HG03280 (cell line): ENCODE measurements around the gene ATP8A1.
A peak's percentile ranks its signal among the peaks of the same experiment; 100 is the strongest.
"Not testable (repeated sequence)": the region's sequence is repeated elsewhere in the genome, so short reads cannot be mapped to it uniquely, and the experiment has no call there.

Experiments
- ATAC-seq: cut with Tn5 transposase; IDR thresholded peaks from one replicate; pipeline ENCODE4 v1.9.1; 2021; ENCODE audit warnings: mild to moderate bottlenecking, moderate library complexity; ENCODE audit not compliant: unreplicated experiment

ATP8A1 gene

DNA sequence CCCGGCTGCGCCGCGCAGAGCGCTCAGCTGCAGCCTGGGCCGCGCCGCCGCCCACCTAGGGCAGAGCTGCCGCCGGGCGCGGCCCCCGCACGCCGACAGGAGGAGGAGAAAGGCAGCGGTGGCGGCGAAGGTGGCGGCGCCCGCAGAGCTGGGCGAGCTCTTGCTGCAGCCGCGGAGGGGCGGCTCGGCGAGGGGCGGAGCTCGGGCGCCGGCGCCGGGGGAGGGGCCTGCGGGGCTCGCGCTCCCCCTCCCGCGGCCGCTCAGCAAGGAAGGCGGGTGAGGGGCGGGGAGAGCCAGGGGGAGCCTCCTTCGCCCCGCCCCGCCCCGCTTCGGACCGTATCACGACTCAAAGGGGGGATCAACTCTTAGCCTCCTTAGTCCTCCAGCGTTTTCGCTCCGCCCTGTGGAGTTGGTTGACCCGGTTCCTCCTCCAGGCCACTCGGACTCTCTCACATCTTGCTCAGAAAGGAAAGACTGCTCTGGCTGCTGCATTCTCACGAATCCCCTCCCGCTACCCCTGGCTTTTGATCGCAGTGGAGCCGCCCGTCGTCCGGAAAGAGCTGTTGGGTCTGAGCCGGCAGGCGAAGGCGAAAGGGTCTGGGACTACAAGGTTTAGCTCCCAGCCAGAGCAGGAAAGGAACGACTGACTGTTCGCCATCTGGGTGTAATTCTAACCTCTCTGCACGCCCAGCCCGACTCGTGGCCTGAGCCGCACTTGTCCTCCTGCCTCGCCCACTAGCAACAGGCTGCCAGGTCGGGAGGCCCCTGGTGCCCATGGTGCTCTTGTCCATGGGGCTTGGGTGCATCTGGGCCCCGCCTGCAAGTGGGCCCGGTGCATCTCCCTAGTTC, at the start of gene ATP8A1:
Gene ATP8A1, minus strand, starts transcription at position 162 of the 849 bp plus-strand sequence. CDS start 232 bp downstream, outside the sequence.
- ATAC-seq: peak; percentile 75

GRCh38 chr4:42706086-42706485, 49.2 kb upstream of the ATP8A1 start:
- ATAC-seq: no peak

DNA sequence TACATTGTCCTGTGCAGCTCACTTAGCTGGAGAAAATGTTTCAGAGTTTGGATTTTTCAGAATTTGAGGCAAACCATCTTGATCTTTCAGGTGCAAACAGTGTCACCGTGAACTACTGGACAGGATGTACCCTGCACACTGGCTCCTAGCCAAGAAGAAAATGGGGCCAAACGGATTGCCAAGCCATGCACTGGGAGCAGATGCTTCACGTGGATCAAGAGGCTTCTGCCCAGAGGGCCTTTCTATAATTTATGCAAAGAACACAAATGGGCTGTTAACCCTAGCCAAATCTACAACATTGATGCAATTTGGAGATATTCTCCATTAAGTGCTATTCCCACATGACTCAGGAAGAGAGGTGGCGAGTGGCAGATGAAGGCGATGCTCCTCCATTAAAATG, 46.9 kb upstream of the ATP8A1 start:
- ATAC-seq: no peak

GRCh38 chr4:42702895-42703294, 46.0 kb upstream of the ATP8A1 start:
- no peak for ATAC-seq

DNA sequence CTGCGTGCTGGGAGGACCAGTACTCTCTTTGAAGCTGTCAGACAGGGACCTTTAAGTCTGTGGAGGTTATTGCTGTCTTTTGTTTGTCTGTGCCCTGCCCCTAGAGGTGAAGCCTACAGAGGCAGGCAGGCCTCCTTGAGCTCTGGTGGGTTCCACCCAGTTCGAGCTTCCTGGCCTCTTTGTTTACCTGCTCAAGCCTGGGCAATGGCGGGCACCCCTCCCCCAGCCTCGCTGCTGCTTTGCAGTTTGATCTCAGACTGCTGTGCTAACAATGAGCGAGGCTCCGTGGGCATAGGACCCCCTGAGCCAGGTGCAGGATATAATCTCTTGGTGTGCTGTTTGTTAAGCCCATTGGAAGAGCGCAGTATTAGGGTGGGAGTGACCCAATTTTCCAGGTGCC, 44.9 kb upstream of the ATP8A1 start:
- not testable (repeated sequence) for ATAC-seq

- ATAC-seq: no peak
Observed at GRCh38 chr4:42690537-42690936, 33.6 kb upstream of the ATP8A1 start.

GRCh38 chr4:42683393-42683792, 26.5 kb upstream of the ATP8A1 start:
- no peak for ATAC-seq

DNA sequence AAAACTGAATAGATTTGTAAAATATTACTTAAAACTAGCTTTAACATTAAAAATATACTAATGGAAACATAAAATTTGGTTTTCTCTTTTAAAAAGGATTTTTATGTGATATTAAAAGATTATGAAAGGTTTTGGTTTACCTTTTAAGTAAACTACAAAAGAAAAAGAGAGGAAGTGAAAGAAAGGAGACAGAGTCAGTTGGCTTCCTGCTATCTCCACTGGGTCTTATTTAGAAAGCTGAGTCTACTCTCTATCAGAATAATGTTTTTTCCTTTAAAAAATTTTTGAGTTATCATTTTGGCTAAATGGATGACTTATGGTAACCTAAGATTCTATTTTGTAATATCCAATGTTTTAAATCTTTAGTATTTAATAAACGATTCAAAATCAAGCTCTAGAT, 21.6 kb upstream of the ATP8A1 start:
- ATAC-seq: no peak

GRCh38 chr4:42676066-42676951, 19.4 kb upstream of the ATP8A1 start:
- ATAC-seq: no peak

- ATAC-seq: no peak
Observed at GRCh38 chr4:42673082-42673425, 16.1 kb upstream of the ATP8A1 start.

GRCh38 chr4:42672359-42673081, 15.6 kb upstream of the ATP8A1 start:
- no peak for ATAC-seq

- no peak for ATAC-seq
Observed at GRCh38 chr4:42671431-42672194, 14.7 kb upstream of the ATP8A1 start.

GRCh38 chr4:42658261-42658660, 1.4 kb upstream of the ATP8A1 start:
- ATAC-seq: no peak

DNA sequence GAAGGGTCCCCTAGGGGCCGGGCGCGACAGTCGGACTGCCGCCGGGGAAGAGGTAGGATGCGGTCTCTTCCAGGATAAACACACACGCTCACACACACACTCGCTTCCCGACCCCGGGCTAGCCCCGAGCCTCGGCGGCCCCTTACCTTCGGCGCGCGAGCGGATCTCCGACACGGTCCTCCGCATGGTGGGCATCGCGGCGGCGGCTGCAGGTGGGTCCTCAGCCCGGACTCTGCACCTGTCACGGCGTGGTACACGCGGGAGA, 294 bp downstream of the ATP8A1 start:
- no peak for ATAC-seq

GRCh38 chr4:42655921-42656678, 805 bp downstream of the ATP8A1 start:
- peak; percentile 24 for ATAC-seq

- no peak for ATAC-seq
Observed at GRCh38 chr4:42655269-42655637, 1.7 kb downstream of the ATP8A1 start.

DNA sequence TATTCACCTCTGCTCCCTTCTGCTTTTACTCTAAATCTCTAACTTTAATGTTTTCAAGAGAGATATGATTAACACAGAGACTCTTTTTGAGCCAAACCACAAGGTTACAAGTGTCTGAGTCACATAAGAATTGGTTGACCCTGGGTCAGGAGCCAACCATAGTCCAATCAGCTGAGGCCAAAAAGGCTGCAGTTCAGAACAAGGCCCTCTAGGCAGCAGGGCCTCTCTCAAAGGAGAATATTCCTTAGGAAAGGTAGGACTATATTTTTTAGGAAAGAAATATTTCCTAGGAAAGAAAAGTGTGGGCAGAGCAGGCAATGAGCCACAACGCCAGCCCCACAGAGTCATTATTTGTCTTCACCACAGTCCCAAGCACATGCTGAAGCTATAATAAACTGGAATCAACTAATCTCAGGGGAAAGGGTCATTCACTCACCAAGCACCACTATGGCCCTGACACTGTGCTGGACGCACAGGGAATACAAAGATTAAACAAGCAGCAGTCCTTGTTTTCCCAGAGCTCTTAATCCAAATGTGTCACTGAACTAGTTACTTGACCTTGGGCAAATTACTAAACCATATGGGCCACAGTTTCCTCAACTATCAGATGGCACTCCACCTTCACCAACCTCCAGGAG, 2.2 kb downstream of the ATP8A1 start:
- peak; percentile 14 for ATAC-seq

DNA sequence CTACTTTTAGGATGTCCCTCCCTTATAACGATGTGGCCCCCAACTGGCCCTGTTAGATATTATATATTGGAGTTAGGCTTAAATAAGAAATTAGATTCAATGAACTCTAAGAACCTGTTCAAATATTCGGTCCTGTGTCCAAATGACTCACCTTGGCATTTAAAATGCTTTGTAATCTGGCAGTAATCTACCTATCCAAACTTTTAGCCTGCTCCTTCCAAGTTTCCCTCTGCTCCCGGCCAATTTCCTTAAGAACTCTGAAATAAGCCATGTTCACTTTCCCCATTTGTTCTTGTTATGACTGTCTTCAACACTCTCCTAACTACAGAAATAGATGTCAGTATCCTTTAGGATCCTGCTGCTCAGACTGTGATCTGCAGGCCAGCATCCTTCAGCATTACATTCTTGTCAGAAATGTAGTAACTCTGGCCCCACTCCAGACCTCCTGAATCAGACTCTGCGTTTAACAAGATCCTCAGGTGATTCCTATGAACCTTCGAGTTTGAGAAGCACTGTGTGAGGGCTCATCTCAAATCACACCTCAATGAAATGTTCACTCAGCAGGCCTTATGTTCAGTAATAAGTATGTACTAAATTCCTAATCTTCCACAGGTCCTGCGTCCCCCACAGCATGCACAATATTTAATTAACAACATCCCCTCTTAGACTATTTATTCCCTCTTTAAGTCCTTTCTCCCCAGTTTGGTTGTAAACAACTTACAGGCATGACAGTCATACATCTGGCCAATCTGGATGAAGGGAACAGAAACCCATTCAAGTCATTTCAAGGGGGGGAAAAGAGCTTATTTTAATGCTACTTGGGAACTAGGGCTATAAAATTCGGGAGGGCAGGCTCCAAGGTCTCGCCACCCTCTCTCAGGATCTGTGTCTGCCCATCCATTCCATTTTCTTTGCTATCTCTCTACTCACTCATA, 3.0 kb downstream of the ATP8A1 start:
- no peak for ATAC-seq
